HG03378 (cell line): Measurements from ENCODE around the gene RTCB.

Source experiments
- ATAC-seq: cut with Tn5 transposase; IDR thresholded peaks from one replicate; pipeline ENCODE4 v1.9.1; 2021; ENCODE audit warnings: mild to moderate bottlenecking, moderate library complexity; ENCODE audit not compliant: unreplicated experiment

The RTCB gene

GRCh38 chr22:32340411-32340810 is 71.6 kb downstream of the RTCB start:
- no peak for ATAC-seq

GRCh38 chr22:32339190-32340012 is 72.6 kb downstream of the RTCB start:
- no peak for ATAC-seq

- ATAC-seq, result no peak
Observed at GRCh38 chr22:32338757-32339156, 73.3 kb downstream of the RTCB start.
